ENCODE data around the gene SP110. TPM values are rescaled to one million over a fixed set of nuclear protein-coding genes. Genes with fewer than 3 reads are reported as not detected.

The SP110 gene
- total and polyA plus RNA-seq, 2 experiments from 2014 or later = 2.3 to 8.2 TPM

DNA sequence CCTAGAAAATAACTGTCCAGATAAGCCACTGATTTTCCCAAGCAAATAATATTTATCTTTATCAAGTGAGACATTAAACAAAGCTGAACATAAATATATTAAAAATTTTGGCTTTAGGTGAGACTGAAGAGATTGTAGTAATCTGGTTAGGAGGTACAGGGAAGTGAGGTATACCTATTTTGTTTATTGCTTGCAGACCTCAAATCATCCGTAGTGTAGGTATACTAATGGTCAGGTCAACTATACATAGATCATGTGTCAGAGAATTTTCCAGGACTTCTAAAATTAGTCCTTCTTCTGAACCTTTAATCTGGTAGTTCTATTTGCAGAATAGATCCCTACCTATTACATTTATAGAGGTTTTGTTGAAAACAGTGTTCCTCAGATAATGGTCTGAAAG is 47.3 kb upstream of the SP110 start (continued):
- TF ChIP-seq, protein P1, sequence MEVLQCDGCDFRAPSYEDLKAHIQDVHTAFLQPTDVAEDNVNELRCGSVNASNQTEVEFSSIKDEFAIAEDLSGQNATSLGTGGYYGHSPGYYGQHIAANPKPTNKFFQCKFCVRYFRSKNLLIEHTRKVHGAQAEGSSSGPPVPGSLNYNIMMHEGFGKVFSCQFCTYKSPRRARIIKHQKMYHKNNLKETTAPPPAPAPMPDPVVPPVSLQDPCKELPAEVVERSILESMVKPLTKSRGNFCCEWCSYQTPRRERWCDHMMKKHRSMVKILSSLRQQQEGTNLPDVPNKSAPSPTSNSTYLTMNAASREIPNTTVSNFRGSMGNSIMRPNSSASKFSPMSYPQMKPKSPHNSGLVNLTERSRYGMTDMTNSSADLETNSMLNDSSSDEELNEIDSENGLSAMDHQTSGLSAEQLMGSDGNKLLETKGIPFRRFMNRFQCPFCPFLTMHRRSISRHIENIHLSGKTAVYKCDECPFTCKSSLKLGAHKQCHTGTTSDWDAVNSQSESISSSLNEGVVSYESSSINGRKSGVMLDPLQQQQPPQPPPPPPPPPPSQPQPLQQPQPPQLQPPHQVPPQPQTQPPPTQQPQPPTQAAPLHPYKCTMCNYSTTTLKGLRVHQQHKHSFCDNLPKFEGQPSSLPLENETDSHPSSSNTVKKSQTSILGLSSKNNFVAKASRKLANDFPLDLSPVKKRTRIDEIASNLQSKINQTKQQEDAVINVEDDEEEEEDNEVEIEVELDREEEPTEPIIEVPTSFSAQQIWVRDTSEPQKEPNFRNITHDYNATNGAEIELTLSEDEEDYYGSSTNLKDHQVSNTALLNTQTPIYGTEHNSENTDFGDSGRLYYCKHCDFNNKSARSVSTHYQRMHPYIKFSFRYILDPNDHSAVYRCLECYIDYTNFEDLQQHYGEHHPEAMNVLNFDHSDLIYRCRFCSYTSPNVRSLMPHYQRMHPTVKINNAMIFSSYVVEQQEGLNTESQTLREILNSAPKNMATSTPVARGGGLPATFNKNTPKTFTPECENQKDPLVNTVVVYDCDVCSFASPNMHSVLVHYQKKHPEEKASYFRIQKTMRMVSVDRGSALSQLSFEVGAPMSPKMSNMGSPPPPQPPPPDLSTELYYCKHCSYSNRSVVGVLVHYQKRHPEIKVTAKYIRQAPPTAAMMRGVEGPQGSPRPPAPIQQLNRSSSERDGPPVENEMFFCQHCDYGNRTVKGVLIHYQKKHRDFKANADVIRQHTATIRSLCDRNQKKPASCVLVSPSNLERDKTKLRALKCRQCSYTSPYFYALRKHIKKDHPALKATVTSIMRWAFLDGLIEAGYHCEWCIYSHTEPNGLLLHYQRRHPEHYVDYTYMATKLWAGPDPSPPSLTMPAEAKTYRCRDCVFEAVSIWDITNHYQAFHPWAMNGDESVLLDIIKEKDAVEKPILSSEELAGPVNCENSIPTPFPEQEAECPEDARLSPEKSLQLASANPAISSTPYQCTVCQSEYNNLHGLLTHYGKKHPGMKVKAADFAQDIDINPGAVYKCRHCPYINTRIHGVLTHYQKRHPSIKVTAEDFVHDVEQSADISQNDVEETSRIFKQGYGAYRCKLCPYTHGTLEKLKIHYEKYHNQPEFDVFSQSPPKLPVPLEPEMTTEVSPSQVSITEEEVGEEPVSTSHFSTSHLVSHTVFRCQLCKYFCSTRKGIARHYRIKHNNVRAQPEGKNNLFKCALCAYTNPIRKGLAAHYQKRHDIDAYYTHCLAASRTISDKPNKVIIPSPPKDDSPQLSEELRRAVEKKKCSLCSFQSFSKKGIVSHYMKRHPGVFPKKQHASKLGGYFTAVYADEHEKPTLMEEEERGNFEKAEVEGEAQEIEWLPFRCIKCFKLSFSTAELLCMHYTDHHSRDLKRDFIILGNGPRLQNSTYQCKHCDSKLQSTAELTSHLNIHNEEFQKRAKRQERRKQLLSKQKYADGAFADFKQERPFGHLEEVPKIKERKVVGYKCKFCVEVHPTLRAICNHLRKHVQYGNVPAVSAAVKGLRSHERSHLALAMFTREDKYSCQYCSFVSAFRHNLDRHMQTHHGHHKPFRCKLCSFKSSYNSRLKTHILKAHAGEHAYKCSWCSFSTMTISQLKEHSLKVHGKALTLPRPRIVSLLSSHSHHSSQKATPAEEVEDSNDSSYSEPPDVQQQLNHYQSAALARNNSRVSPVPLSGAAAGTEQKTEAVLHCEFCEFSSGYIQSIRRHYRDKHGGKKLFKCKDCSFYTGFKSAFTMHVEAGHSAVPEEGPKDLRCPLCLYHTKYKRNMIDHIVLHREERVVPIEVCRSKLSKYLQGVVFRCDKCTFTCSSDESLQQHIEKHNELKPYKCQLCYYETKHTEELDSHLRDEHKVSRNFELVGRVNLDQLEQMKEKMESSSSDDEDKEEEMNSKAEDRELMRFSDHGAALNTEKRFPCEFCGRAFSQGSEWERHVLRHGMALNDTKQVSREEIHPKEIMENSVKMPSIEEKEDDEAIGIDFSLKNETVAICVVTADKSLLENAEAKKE (CRISPR knock-in tag; IDR thresholded peaks at IDR 0.05) = no peak
- TF ChIP-seq, protein P2, sequence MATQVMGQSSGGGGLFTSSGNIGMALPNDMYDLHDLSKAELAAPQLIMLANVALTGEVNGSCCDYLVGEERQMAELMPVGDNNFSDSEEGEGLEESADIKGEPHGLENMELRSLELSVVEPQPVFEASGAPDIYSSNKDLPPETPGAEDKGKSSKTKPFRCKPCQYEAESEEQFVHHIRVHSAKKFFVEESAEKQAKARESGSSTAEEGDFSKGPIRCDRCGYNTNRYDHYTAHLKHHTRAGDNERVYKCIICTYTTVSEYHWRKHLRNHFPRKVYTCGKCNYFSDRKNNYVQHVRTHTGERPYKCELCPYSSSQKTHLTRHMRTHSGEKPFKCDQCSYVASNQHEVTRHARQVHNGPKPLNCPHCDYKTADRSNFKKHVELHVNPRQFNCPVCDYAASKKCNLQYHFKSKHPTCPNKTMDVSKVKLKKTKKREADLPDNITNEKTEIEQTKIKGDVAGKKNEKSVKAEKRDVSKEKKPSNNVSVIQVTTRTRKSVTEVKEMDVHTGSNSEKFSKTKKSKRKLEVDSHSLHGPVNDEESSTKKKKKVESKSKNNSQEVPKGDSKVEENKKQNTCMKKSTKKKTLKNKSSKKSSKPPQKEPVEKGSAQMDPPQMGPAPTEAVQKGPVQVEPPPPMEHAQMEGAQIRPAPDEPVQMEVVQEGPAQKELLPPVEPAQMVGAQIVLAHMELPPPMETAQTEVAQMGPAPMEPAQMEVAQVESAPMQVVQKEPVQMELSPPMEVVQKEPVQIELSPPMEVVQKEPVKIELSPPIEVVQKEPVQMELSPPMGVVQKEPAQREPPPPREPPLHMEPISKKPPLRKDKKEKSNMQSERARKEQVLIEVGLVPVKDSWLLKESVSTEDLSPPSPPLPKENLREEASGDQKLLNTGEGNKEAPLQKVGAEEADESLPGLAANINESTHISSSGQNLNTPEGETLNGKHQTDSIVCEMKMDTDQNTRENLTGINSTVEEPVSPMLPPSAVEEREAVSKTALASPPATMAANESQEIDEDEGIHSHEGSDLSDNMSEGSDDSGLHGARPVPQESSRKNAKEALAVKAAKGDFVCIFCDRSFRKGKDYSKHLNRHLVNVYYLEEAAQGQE (IDR thresholded peaks at IDR 0.05; ENCODE audit: unreplicated experiment) = no peak
- no peak for TF ChIP-seq POLR2AphosphoS5 (IDR thresholded peaks at IDR 0.05; ENCODE audit: low read depth)
- TF ChIP-seq, protein P3, sequence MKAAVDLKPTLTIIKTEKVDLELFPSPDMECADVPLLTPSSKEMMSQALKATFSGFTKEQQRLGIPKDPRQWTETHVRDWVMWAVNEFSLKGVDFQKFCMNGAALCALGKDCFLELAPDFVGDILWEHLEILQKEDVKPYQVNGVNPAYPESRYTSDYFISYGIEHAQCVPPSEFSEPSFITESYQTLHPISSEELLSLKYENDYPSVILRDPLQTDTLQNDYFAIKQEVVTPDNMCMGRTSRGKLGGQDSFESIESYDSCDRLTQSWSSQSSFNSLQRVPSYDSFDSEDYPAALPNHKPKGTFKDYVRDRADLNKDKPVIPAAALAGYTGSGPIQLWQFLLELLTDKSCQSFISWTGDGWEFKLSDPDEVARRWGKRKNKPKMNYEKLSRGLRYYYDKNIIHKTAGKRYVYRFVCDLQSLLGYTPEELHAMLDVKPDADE (IDR thresholded peaks at IDR 0.05) = no peak
- no peak for TF ChIP-seq STAT1 (IDR thresholded peaks at IDR 0.05; ENCODE audit: unreplicated experiment)
- no peak for TF ChIP-seq CREB1 (CRISPR knock-in tag; IDR thresholded peaks at IDR 0.05; ENCODE audit: low read depth)
- no peak for TF ChIP-seq EZH2 (IDR thresholded peaks at IDR 0.05; ENCODE audit: low read depth, unreplicated experiment)
- TF ChIP-seq JUNB (IDR thresholded peaks at IDR 0.05; ENCODE audit: unreplicated experiment) = no peak
- TF ChIP-seq EZH2phosphoT487 (IDR thresholded peaks at IDR 0.05; ENCODE audit: unreplicated experiment) = no peak

All from GM23338 (cell line).